COLO668 (cell line): ENCODE measurements around the gene CHSY3.

Experiments used
- DNase-seq: peaks from one replicate; lab custom pipeline; 2025; ENCODE audit not compliant: unreplicated experiment; lab: John Stamatoyannopoulos, UW

CHSY3 gene

GRCh38 chr5:130021876-130022275 lies 117.6 kb downstream of the CHSY3 start:
- no peak for DNase-seq

DNA sequence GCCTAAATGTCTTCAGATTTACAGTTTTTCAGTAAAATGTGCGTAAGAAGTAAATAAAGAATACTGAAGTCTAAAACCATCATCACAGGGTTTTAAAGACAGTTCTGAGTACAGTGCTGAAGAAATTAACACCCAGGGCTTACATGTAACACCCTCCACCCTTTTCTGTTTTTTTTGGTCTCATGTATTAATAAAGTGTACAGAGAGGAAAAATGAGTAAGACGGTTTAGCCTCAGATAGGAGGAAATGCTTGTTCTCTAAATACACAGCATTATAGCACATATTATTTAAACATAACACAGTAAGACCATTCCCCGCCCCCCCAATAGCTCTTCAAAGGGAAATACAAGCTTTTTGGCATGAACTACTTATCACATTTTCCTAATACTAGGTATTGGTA lies 119.3 kb downstream of the CHSY3 start:
- no peak for DNase-seq

- no peak for DNase-seq
Observed at GRCh38 chr5:130024006-130024405, 119.7 kb downstream of the CHSY3 start.

DNA sequence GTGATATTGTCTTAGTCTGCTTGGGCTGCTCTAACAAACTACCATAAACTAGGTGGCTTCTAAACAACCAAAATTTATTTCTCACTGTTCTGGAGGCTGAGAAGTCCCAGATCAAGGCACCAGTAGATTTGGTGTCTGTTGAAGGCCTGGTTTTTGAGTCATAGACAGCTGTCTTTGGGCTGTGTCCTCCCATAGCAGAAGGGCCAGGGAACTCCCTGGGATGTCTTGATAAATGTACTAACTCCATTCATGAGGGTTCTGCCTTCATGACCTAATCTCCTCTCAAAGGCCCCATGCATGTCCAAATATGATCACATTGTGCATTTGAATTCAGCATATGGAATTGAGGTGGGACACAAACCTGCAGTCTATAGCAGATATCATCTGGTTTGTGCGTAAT lies 121.2 kb downstream of the CHSY3 start:
- no peak for DNase-seq

GRCh38 chr5:130032807-130033206 lies 128.5 kb downstream of the CHSY3 start:
- no peak for DNase-seq

- no peak for DNase-seq
Observed at GRCh38 chr5:130034566-130035210, 130.4 kb downstream of the CHSY3 start.

DNA sequence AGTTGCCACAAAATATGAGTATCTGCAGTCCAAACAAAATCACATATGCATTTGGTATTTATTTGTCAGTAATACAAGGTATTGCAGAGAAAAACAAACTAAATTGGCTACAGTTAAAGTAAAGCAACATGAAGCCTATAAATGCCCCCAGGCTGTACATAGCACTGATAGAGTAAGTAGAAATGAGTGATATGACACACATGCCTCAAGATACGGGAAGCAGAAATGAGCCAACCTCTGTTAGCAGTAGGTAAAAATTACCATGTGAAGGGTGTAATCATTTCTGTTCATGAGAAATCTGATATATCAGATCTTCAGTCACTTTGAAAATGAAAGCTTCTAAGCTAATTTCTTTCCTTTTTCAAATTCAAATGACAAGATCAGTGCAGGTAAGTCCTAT lies 131.1 kb downstream of the CHSY3 start:
- no peak for DNase-seq

DNA sequence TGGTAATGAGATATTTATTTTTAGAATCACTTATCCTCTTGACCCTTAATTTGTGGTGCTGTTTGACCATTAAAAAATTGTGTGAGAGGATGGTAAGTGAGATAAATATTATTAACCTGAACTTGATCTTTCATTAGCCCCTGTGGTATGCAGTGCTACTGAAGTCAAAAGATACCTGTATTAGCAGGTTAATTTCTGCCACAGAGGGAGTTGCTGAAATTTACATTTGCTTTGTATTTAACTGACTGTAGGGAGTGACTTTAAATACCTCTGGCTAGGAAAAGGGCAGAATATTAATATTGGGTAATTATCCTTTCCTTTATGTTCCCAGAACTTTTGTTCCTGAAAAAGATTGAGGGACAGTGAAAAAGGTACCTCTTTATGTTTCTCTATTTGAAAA lies 133.6 kb downstream of the CHSY3 start:
- DNase-seq, result no peak

- no peak for DNase-seq
Observed at GRCh38 chr5:130043834-130044233, 139.6 kb downstream of the CHSY3 start.

GRCh38 chr5:130045334-130045733 lies 141.1 kb downstream of the CHSY3 start:
- no peak for DNase-seq

GRCh38 chr5:130050585-130050984 lies 146.3 kb downstream of the CHSY3 start:
- DNase-seq, result no peak

- no peak for DNase-seq
Observed at GRCh38 chr5:130052752-130053151, 148.5 kb downstream of the CHSY3 start.

GRCh38 chr5:130055572-130055971 lies 151.3 kb downstream of the CHSY3 start:
- no peak for DNase-seq

- DNase-seq, result no peak
Observed at GRCh38 chr5:130061746-130062145, 157.5 kb downstream of the CHSY3 start.

- no peak for DNase-seq
Observed at GRCh38 chr5:130063603-130064002, 159.3 kb downstream of the CHSY3 start.

GRCh38 chr5:130064484-130064883 lies 160.2 kb downstream of the CHSY3 start:
- DNase-seq, result no peak

- no peak for DNase-seq
Observed at GRCh38 chr5:130065617-130066016, 161.4 kb downstream of the CHSY3 start.

- no peak for DNase-seq
Observed at GRCh38 chr5:130066644-130067043, 162.4 kb downstream of the CHSY3 start.

DNA sequence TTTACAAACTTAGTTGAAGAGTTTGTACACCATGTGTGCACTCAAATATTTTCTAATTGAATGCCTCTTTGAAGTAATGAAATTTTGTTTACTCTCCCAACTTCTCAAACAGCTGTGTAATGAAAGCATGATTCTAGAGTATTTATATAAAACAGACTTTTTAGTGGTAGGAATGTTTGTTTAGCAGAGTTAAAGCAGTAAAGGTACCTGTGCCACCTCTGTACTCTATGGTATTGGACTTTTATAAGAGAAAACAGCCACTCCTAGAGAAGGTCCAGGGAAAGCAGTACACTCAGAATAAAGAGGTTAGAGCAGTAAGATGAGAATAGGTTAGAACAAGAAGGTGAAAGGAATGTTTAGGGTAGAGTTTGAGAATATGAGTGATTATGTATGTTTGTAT lies 163.1 kb downstream of the CHSY3 start:
- no peak for DNase-seq

GRCh38 chr5:130068101-130068500 lies 163.8 kb downstream of the CHSY3 start:
- DNase-seq, result no peak

GRCh38 chr5:130068988-130069387 lies 164.7 kb downstream of the CHSY3 start:
- no peak for DNase-seq

- DNase-seq, result no peak
Observed at GRCh38 chr5:130074820-130075219, 170.6 kb downstream of the CHSY3 start.

DNA sequence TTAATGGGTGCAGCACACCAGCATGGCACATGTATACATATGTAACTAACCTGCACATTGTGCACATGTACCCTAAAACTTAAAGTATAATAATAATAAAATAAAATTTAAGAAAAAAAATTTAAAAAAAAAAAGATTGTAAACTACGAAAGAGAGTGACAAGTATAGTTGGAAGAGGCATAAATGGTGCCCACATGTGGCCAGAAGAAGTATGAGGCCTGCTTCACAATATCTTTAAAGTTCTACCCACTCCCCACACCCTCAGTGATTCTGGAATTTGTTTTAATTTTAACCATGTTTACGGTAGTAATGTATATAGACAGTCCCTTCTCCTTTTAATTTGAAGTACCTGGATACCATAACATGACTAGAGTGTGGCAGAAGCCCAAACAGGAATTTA lies 172.7 kb downstream of the CHSY3 start:
- DNase-seq, result no peak

GRCh38 chr5:130078661-130079060 lies 174.4 kb downstream of the CHSY3 start:
- no peak for DNase-seq
